ENCODE data around the gene SHH.

The SHH gene

DNA sequence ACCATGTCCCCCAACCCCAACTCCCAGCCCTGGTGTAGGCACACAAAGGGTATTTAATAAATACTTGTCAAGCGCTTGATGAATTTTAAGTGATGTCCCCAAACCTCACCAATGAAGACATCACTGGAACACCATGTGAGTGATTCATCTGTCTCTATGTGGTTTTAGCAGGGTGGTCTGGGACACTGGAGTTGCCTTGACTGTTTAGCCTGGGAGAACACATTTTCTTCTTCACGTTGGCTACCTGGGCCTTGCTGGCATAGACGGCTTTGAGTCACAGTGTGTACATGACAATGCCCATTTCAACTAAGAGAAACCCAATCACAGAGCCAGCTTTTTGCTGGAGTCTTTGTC lies 24.8 kb upstream of the SHH start:
- H2BK5ac ChIP-seq (ENCODE audit: low read depth, low read length, poor library complexity), result no peak overlapping the region
- H2AK5ac ChIP-seq (ENCODE audit: low read length), result no peak overlapping the region
- no CpG with 5 or more reads among the region's 3 CpGs for WGBS (ENCODE audit: extremely low coverage, insufficient coverage, insufficient read length)

GRCh38 chr7:155836216-155837125 lies 24.2 kb upstream of the SHH start:
- H3K4me1 ChIP-seq (ENCODE audit: control insufficient read depth in 1 of 2, insufficient read depth in 2 of 2, low read length in 2 of 2), result no peaks in the 10 kb centered on the region
- H3K4me3 ChIP-seq (ENCODE audit: low read depth, low read length), result no peak overlapping the region
- no peak overlapping the region for H3K9ac ChIP-seq (ENCODE audit: low read length)
- H4K12ac ChIP-seq (ENCODE audit: low read depth, low read length), result no peak overlapping the region
- H2BK5ac ChIP-seq (ENCODE audit: low read depth, low read length, poor library complexity), result no peak overlapping the region
- no peak overlapping the region for H3K14ac ChIP-seq (ENCODE audit: low read length)
- no peak overlapping the region for H3K23ac ChIP-seq (ENCODE audit: low read length)
- no peaks in the 10 kb centered on the region for H3K79me2 ChIP-seq (ENCODE audit: control insufficient read depth, insufficient read depth, low read length, poor library complexity)
- H2AFZ ChIP-seq (ENCODE audit: insufficient read depth, low read length, poor library complexity), result no peak overlapping the region
- no peak overlapping the region for H3K27ac ChIP-seq (ENCODE audit: low read depth, low read length)
- peaks cover 3% of the 10 kb centered on the region for H3K9me3 ChIP-seq (ENCODE audit: insufficient read depth, low read depth, low read length)
- H4K8ac ChIP-seq (ENCODE audit: low read depth, low read length), result no peak overlapping the region
- no peak overlapping the region for H2BK120ac ChIP-seq (ENCODE audit: insufficient read depth, low read length, poor library complexity)
- no peak overlapping the region for H3K4ac ChIP-seq (ENCODE audit: low read depth, low read length)
- WGBS (ENCODE audit: extremely low coverage, insufficient coverage, insufficient read length), result no CpG with 5 or more reads among the region's 28 CpGs
- no peak overlapping the region for H3K4me2 ChIP-seq (ENCODE audit: low read length)
- DNase-seq, result no peak
- H3K79me1 ChIP-seq (ENCODE audit: low read length), result no peaks in the 10 kb centered on the region
- no peak overlapping the region for H2BK12ac ChIP-seq (ENCODE audit: low read length)
- H2AK5ac ChIP-seq (ENCODE audit: low read length), result no peak overlapping the region
- no peaks in the 10 kb centered on the region for H3K36me3 ChIP-seq (ENCODE audit: control insufficient read depth in 1 of 2, insufficient read depth in 2 of 2, low read length in 2 of 2)
- H3K27me3 ChIP-seq (ENCODE audit: insufficient read depth, low read length), result no peaks in the 10 kb centered on the region
- H4K91ac ChIP-seq (ENCODE audit: low read depth, low read length), result no peak overlapping the region
- no peak overlapping the region for H3K18ac ChIP-seq (ENCODE audit: low read length)

More for the DNA sequence above, 24.8 kb upstream of the SHH start:
- Histone ChIP-seq H3K4ac (ENCODE audit: low read depth, low read length) (no peak overlapping the region), H3K27ac (ENCODE audit: low read depth, low read length) (no peak overlapping the region), H3K18ac (ENCODE audit: low read length) (no peak overlapping the region), H2BK12ac (ENCODE audit: low read length) (no peak overlapping the region), H3K23ac (ENCODE audit: low read length) (no peak overlapping the region), H4K91ac (ENCODE audit: low read depth, low read length) (no peak overlapping the region), H3K79me1 (ENCODE audit: low read length) (no peaks in the 10 kb centered on the region), H3K9me3 (ENCODE audit: insufficient read depth, low read depth, low read length) (peaks cover 3% of the 10 kb centered on the region), H3K4me1 (ENCODE audit: control insufficient read depth in 1 of 2, insufficient read depth in 2 of 2, low read length in 2 of 2) (no peaks in the 10 kb centered on the region), H3K4me2 (ENCODE audit: low read length) (no peak overlapping the region), H4K8ac (ENCODE audit: low read depth, low read length) (no peak overlapping the region), H3K27me3 (ENCODE audit: insufficient read depth, low read length) (no peaks in the 10 kb centered on the region), H2AFZ (ENCODE audit: insufficient read depth, low read length, poor library complexity) (no peak overlapping the region), H4K12ac (ENCODE audit: low read depth, low read length) (no peak overlapping the region), H3K14ac (ENCODE audit: low read length) (no peak overlapping the region), H3K9ac (ENCODE audit: low read length) (no peak overlapping the region), H3K36me3 (ENCODE audit: control insufficient read depth in 1 of 2, insufficient read depth in 2 of 2, low read length in 2 of 2) (no peaks in the 10 kb centered on the region), H2BK120ac (ENCODE audit: insufficient read depth, low read length, poor library complexity) (no peak overlapping the region), H3K79me2 (ENCODE audit: control insufficient read depth, insufficient read depth, low read length, poor library complexity) (no peaks in the 10 kb centered on the region), H3K4me3 (ENCODE audit: low read depth, low read length) (no peak overlapping the region)
- DNase-seq, result no peak

- Histone ChIP-seq H4K91ac (ENCODE audit: low read depth, low read length) (no peak overlapping the region), H3K27ac (ENCODE audit: low read depth, low read length) (no peak overlapping the region), H2AFZ (ENCODE audit: insufficient read depth, low read length, poor library complexity) (no peak overlapping the region), H3K4me2 (ENCODE audit: low read length) (no peak overlapping the region), H4K8ac (ENCODE audit: low read depth, low read length) (no peak overlapping the region), H3K14ac (ENCODE audit: low read length) (no peak overlapping the region), H3K79me2 (ENCODE audit: control insufficient read depth, insufficient read depth, low read length, poor library complexity) (no peaks in the 10 kb centered on the region), H3K79me1 (ENCODE audit: low read length) (no peaks in the 10 kb centered on the region), H2AK5ac (ENCODE audit: low read length) (no peak overlapping the region), H3K4me1 (ENCODE audit: control insufficient read depth in 1 of 2, insufficient read depth in 2 of 2, low read length in 2 of 2) (no peaks in the 10 kb centered on the region), H3K9me3 (ENCODE audit: insufficient read depth, low read depth, low read length) (peaks cover 3% of the 10 kb centered on the region), H3K9ac (ENCODE audit: low read length) (no peak overlapping the region), H3K4me3 (ENCODE audit: low read depth, low read length) (no peak overlapping the region), H3K4ac (ENCODE audit: low read depth, low read length) (no peak overlapping the region), H3K23ac (ENCODE audit: low read length) (no peak overlapping the region), H3K27me3 (ENCODE audit: insufficient read depth, low read length) (no peaks in the 10 kb centered on the region), H2BK5ac (ENCODE audit: low read depth, low read length, poor library complexity) (no peak overlapping the region), H3K18ac (ENCODE audit: low read length) (no peak overlapping the region), H2BK12ac (ENCODE audit: low read length) (no peak overlapping the region), H2BK120ac (ENCODE audit: insufficient read depth, low read length, poor library complexity) (no peak overlapping the region), H4K12ac (ENCODE audit: low read depth, low read length) (no peak overlapping the region), H3K36me3 (ENCODE audit: control insufficient read depth in 1 of 2, insufficient read depth in 2 of 2, low read length in 2 of 2) (no peaks in the 10 kb centered on the region)
- no peak for DNase-seq
- no CpG with 5 or more reads among the region's 14 CpGs for WGBS (ENCODE audit: extremely low coverage, insufficient coverage, insufficient read length)
Observed at GRCh38 chr7:155835446-155836215, 23.4 kb upstream of the SHH start.

DNA sequence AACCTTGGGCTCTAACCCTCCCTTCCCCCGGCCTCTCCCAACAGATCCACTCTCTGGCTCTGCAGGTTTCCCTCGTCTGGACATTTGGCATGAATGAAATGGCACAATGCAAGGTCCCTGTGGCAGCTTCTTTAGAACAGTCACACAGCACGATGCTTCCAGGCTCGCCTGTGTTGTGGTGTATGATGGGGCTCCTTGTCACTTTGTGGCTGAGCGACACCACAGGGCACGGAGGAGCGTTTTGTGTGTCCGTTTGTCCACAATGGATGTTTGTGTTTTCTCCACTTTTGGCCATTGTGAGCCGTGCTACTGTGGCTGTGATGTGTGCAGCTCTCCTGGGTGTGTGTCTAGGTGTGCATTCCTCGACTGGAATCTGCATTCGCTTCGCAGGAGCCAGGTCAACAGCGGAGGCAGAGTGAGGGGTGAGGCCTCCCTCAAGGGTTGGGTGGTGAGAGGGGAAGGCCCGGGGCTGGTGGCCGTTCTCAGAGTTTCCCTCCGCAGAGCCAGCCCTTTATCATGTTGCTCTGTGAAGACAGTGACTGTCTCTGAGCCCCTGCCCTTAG lies 22.3 kb upstream of the SHH start:
- Histone ChIP-seq H4K12ac (ENCODE audit: low read depth, low read length) (no peak overlapping the region), H3K4me3 (ENCODE audit: low read depth, low read length) (no peak overlapping the region), H2AK5ac (ENCODE audit: low read length) (no peak overlapping the region), H3K79me2 (ENCODE audit: control insufficient read depth, insufficient read depth, low read length, poor library complexity) (no peaks in the 10 kb centered on the region), H3K36me3 (ENCODE audit: control insufficient read depth in 1 of 2, insufficient read depth in 2 of 2, low read length in 2 of 2) (no peaks in the 10 kb centered on the region), H3K27me3 (ENCODE audit: insufficient read depth, low read length) (no peaks in the 10 kb centered on the region), H3K4me1 (ENCODE audit: control insufficient read depth in 1 of 2, insufficient read depth in 2 of 2, low read length in 2 of 2) (no peaks in the 10 kb centered on the region), H3K4me2 (ENCODE audit: low read length) (no peak overlapping the region), H3K9ac (ENCODE audit: low read length) (no peak overlapping the region), H2BK5ac (ENCODE audit: low read depth, low read length, poor library complexity) (no peak overlapping the region), H2BK120ac (ENCODE audit: insufficient read depth, low read length, poor library complexity) (no peak overlapping the region), H4K91ac (ENCODE audit: low read depth, low read length) (no peak overlapping the region), H3K14ac (ENCODE audit: low read length) (no peak overlapping the region), H3K23ac (ENCODE audit: low read length) (no peak overlapping the region), H3K4ac (ENCODE audit: low read depth, low read length) (no peak overlapping the region), H3K79me1 (ENCODE audit: low read length) (no peaks in the 10 kb centered on the region), H3K18ac (ENCODE audit: low read length) (no peak overlapping the region), H4K8ac (ENCODE audit: low read depth, low read length) (no peak overlapping the region), H3K27ac (ENCODE audit: low read depth, low read length) (no peak overlapping the region), H2BK12ac (ENCODE audit: low read length) (no peak overlapping the region), H3K9me3 (ENCODE audit: insufficient read depth, low read depth, low read length) (peaks cover 5% of the 10 kb centered on the region), H2AFZ (ENCODE audit: insufficient read depth, low read length, poor library complexity) (no peak overlapping the region)
- WGBS (ENCODE audit: extremely low coverage, insufficient coverage, insufficient read length), result no CpG with 5 or more reads among the region's 16 CpGs
- DNase-seq, result no peak

Measured in trophoblast cell (in vitro differentiated cells and primary cell).